ENCODE data around the gene ACTR8. TPM values are rescaled to one million over a fixed set of nuclear protein-coding genes. Genes with fewer than 3 reads are reported as not detected.

The ACTR8 gene, protein sequence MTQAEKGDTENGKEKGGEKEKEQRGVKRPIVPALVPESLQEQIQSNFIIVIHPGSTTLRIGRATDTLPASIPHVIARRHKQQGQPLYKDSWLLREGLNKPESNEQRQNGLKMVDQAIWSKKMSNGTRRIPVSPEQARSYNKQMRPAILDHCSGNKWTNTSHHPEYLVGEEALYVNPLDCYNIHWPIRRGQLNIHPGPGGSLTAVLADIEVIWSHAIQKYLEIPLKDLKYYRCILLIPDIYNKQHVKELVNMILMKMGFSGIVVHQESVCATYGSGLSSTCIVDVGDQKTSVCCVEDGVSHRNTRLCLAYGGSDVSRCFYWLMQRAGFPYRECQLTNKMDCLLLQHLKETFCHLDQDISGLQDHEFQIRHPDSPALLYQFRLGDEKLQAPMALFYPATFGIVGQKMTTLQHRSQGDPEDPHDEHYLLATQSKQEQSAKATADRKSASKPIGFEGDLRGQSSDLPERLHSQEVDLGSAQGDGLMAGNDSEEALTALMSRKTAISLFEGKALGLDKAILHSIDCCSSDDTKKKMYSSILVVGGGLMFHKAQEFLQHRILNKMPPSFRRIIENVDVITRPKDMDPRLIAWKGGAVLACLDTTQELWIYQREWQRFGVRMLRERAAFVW
- total RNA-seq, result 24.8 and 31.4 TPM in 2 replicates

DNA sequence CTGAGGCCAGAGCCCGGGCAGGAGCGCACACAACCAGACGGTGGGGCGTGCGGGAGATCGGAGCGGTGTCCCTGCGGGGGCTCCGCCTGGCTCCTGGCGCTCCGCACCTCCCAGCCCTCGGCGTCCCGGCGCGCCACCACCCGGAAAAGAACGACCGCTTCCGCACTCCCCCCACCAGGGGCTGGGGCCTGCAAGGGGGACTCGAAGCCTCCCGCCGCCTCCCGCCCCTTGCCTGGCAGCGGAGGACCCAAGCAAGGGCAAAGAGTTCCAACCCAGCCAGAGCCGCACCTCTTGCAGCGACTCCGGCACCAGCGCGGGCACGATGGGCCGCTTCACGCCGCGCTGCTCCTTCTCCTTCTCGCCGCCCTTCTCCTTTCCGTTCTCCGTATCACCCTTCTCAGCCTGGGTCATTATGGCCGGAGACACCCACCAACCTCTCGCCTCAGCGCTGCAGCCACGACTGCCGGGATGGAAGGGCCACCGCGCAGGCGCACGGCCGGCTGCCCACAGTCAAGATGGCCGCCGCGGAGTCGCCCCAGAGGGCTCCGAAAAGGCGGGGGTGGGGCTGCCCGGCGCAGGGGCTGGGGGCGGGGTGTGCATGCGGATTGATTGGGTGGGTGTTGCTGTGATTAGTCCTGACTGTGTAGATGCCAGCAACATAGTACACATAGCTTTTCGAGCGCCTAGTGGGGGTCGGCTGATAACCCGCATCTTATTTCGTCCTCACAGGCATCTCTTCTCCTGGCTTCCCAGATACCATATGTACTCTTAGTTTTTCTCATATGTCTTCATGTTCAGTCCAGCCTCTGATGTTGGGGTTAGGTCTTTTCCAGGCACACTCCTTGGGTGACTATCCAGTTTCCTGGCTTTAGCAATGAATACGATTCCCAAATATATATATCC lies at the start of gene ACTR8:
Gene ACTR8 (minus strand): TSS at position 462 of the 903 bp plus-strand sequence. CDS start 51 bp downstream, at position 411.

GRCh38 chr3:53891497-53892285 lies 9.7 kb upstream of the ACTR8 start, which contains the start of gene SELENOK:
Gene SELENOK, minus strand, starts transcription at chr3:53891859.

GRCh38 chr3:53846134-53846850 lies 35.7 kb downstream of the ACTR8 start, which contains the start of the genes CHDH and IL17RB:
Gene CHDH, minus strand, starts transcription at chr3:53846419. Its CDS starts 22,411 bp downstream, at chr3:53824008.
Gene IL17RB, plus strand, starts transcription at chr3:53846568. Its CDS starts 21 bp downstream, at chr3:53846589.

Other genes with a start within 250 kb of the ACTR8 start
- gene CHDH, start 35.7 kb downstream of the ACTR8 start, total RNA-seq, result under 0.01 TPM in 2 replicates
- gene IL17RB, start 35.6 kb downstream of the ACTR8 start, total RNA-seq, result 0.16 TPM in 1 of 2 replicates, not detected in the other
- gene SELENOK, start 9.7 kb upstream of the ACTR8 start, total RNA-seq, result 29.1 and 49.4 TPM in 2 replicates
- 3.0 TPM in 1 of 2 replicates, not detected in the other for gene CACNA2D3, start 240.4 kb upstream of the ACTR8 start, total RNA-seq